ENCODE measurements around the gene HNRNPA3.
A peak's percentile ranks its signal among the peaks of the same experiment; 100 is the strongest.

HNRNPA3 gene

GRCh38 chr2:177188482-177189469 lies 23.8 kb upstream of the HNRNPA3 start:
- TF ChIP-seq TEAD4 (IDR thresholded peaks at IDR 0.05) (no peak), NFIC (IDR thresholded peaks at IDR 0.05) (no peak), EP300 (IDR thresholded peaks at IDR 0.05; ENCODE audit: borderline replicate concordance) (no peak), FOXM1 (IDR thresholded peaks at IDR 0.05; ENCODE audit: borderline replicate concordance, low read depth) (no peak), RAD21 (IDR thresholded peaks at IDR 0.05; ENCODE audit: low read depth) (no peak), EGR1 (IDR thresholded peaks at IDR 0.05) (no peak), CEBPB (IDR thresholded peaks at IDR 0.05) (no peak), TCF12 (IDR thresholded peaks at IDR 0.05; ENCODE audit: low read depth) (no peak)
- TF ChIP-seq, protein P1, sequence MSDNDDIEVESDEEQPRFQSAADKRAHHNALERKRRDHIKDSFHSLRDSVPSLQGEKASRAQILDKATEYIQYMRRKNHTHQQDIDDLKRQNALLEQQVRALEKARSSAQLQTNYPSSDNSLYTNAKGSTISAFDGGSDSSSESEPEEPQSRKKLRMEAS (IDR thresholded peaks at IDR 0.05): no peak

- TF ChIP-seq TEAD4 (IDR thresholded peaks at IDR 0.05): no peak
- no peak for TF ChIP-seq TCF12 (IDR thresholded peaks at IDR 0.05; ENCODE audit: low read depth)
- TF ChIP-seq EGR1 (IDR thresholded peaks at IDR 0.05): no peak
- no peak for TF ChIP-seq FOXM1 (IDR thresholded peaks at IDR 0.05; ENCODE audit: borderline replicate concordance, low read depth)
- TF ChIP-seq CEBPB (IDR thresholded peaks at IDR 0.05): no peak
- no peak for TF ChIP-seq EP300 (IDR thresholded peaks at IDR 0.05; ENCODE audit: borderline replicate concordance)
- TF ChIP-seq, protein P2, sequence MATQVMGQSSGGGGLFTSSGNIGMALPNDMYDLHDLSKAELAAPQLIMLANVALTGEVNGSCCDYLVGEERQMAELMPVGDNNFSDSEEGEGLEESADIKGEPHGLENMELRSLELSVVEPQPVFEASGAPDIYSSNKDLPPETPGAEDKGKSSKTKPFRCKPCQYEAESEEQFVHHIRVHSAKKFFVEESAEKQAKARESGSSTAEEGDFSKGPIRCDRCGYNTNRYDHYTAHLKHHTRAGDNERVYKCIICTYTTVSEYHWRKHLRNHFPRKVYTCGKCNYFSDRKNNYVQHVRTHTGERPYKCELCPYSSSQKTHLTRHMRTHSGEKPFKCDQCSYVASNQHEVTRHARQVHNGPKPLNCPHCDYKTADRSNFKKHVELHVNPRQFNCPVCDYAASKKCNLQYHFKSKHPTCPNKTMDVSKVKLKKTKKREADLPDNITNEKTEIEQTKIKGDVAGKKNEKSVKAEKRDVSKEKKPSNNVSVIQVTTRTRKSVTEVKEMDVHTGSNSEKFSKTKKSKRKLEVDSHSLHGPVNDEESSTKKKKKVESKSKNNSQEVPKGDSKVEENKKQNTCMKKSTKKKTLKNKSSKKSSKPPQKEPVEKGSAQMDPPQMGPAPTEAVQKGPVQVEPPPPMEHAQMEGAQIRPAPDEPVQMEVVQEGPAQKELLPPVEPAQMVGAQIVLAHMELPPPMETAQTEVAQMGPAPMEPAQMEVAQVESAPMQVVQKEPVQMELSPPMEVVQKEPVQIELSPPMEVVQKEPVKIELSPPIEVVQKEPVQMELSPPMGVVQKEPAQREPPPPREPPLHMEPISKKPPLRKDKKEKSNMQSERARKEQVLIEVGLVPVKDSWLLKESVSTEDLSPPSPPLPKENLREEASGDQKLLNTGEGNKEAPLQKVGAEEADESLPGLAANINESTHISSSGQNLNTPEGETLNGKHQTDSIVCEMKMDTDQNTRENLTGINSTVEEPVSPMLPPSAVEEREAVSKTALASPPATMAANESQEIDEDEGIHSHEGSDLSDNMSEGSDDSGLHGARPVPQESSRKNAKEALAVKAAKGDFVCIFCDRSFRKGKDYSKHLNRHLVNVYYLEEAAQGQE (IDR thresholded peaks at IDR 0.05; ENCODE audit: low read depth): no peak
- no peak for TF ChIP-seq ZBTB7A (IDR thresholded peaks at IDR 0.05; ENCODE audit: low read depth)
- TF ChIP-seq RAD21 (IDR thresholded peaks at IDR 0.05; ENCODE audit: low read depth): no peak
- TF ChIP-seq TAF1 (IDR thresholded peaks at IDR 0.05; ENCODE audit: low read depth): no peak
- TF ChIP-seq, protein P1 (IDR thresholded peaks at IDR 0.05): no peak
- no peak for TF ChIP-seq YY1 (IDR thresholded peaks at IDR 0.05; ENCODE audit: low read depth)
- no peak for TF ChIP-seq CREB1 (IDR thresholded peaks at IDR 0.05; ENCODE audit: low read depth)
- TF ChIP-seq NFIC (IDR thresholded peaks at IDR 0.05): no peak
- no peak for TF ChIP-seq USF1 (IDR thresholded peaks at IDR 0.05)
Measured at GRCh38 chr2:177190941-177191340, 21.7 kb upstream of the HNRNPA3 start.

DNA sequence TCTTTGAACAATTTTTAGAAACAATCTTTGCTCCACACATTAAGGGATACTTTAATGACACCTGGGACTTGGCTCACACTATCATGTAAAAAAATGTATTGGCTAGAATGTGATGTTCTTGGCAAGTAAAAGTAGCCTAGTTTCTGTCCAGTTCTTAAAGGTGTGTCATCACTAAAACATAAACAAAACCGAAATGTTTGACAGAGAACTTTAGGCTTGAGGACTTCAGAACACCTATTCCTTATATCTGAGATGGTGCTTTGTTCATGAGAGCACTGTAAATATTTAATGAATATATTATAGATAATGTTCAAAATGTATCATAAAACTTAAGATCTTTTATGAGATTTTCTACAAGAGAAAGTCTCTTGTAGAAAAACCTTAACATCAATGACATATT lies 19.8 kb upstream of the HNRNPA3 start:
- TF ChIP-seq USF1 (IDR thresholded peaks at IDR 0.05) (no peak), RAD21 (IDR thresholded peaks at IDR 0.05; ENCODE audit: low read depth) (no peak), YY1 (IDR thresholded peaks at IDR 0.05; ENCODE audit: low read depth) (no peak), EP300 (IDR thresholded peaks at IDR 0.05; ENCODE audit: borderline replicate concordance) (no peak)

GRCh38 chr2:177193240-177193639 lies 19.4 kb upstream of the HNRNPA3 start:
- TF ChIP-seq, protein P1 (IDR thresholded peaks at IDR 0.05): no peak
- TF ChIP-seq CEBPB (IDR thresholded peaks at IDR 0.05) (no peak), EP300 (IDR thresholded peaks at IDR 0.05; ENCODE audit: borderline replicate concordance) (no peak), TCF12 (IDR thresholded peaks at IDR 0.05; ENCODE audit: low read depth) (no peak), RAD21 (IDR thresholded peaks at IDR 0.05; ENCODE audit: low read depth) (no peak), TAF1 (IDR thresholded peaks at IDR 0.05; ENCODE audit: low read depth) (no peak), CREB1 (IDR thresholded peaks at IDR 0.05; ENCODE audit: low read depth) (no peak), ZBTB7A (IDR thresholded peaks at IDR 0.05; ENCODE audit: low read depth) (no peak), EGR1 (IDR thresholded peaks at IDR 0.05) (no peak), FOXM1 (IDR thresholded peaks at IDR 0.05; ENCODE audit: borderline replicate concordance, low read depth) (no peak), YY1 (IDR thresholded peaks at IDR 0.05; ENCODE audit: low read depth) (no peak), USF1 (IDR thresholded peaks at IDR 0.05) (no peak), TEAD4 (IDR thresholded peaks at IDR 0.05) (no peak), NFIC (IDR thresholded peaks at IDR 0.05) (no peak)
- TF ChIP-seq, protein P2 (IDR thresholded peaks at IDR 0.05; ENCODE audit: low read depth): no peak

GRCh38 chr2:177195194-177195593 lies 17.4 kb upstream of the HNRNPA3 start:
- TF ChIP-seq CEBPB (IDR thresholded peaks at IDR 0.05) (no peak), FOXM1 (IDR thresholded peaks at IDR 0.05; ENCODE audit: borderline replicate concordance, low read depth) (no peak), NFIC (IDR thresholded peaks at IDR 0.05) (no peak), RAD21 (IDR thresholded peaks at IDR 0.05; ENCODE audit: low read depth) (peak; percentile 13; the same call in 1 of the 2 replicates)
